Suppressor macrophage treated with lipopolysaccharide for 1 hour (primary cell): ENCODE data around the gene PARVG.
A peak's percentile ranks its signal among the peaks of the same experiment; 100 is the strongest.
"Not testable (repeated sequence)": the region's sequence is repeated elsewhere in the genome, so short reads cannot be mapped to it uniquely, and the experiment has no call there.

Source experiments
- DNase-seq, 3 donors: peaks; one replicate each; pipeline ENCODE4 v3.0.0-alpha.2; 2020 to 2022

PARVG gene

GRCh38 chr22:44214187-44214586 is 33.5 kb downstream of the PARVG start:
- DNase-seq: no peak

- DNase-seq: no peak
These were observed 34.0 kb downstream of the PARVG start for GRCh38 chr22:44214764-44215163.

GRCh38 chr22:44215287-44215686 is 34.6 kb downstream of the PARVG start:
- no peak for DNase-seq

GRCh38 chr22:44217346-44217745 is 36.6 kb downstream of the PARVG start:
- DNase-seq: no peak

- no peak for DNase-seq
These were observed 37.3 kb downstream of the PARVG start for GRCh38 chr22:44218071-44218470.

GRCh38 chr22:44219101-44219870 is 38.6 kb downstream of the PARVG start:
- no peak for DNase-seq

GRCh38 chr22:44220727-44221680 is 40.3 kb downstream of the PARVG start:
- DNase-seq: no peak

- DNase-seq: no peak
These were observed 41.2 kb downstream of the PARVG start for GRCh38 chr22:44221710-44222475.

- DNase-seq: no peak
These were observed 43.4 kb downstream of the PARVG start for GRCh38 chr22:44224166-44224565.

- DNase-seq: no peak
These were observed 44.5 kb downstream of the PARVG start for GRCh38 chr22:44225091-44225689.

GRCh38 chr22:44225812-44226211 is 45.1 kb downstream of the PARVG start:
- DNase-seq: no peak

- peak in 1 of 3 donors; percentile 17 for DNase-seq
These were observed 48.6 kb downstream of the PARVG start for GRCh38 chr22:44229331-44229730.

GRCh38 chr22:44229809-44230208 is 49.1 kb downstream of the PARVG start:
- DNase-seq: no peak

- peak in 1 of 3 donors; percentile 13 for DNase-seq
These were observed 50.5 kb downstream of the PARVG start for GRCh38 chr22:44231233-44231632.

GRCh38 chr22:44234372-44234771 is 53.6 kb downstream of the PARVG start:
- DNase-seq: not testable (repeated sequence)

- peak in 1 of 3 donors; percentile 2 for DNase-seq
These were observed 56.6 kb downstream of the PARVG start for GRCh38 chr22:44237290-44237689.

- not testable (repeated sequence) for DNase-seq
These were observed 60.4 kb downstream of the PARVG start for GRCh38 chr22:44241121-44241520.

GRCh38 chr22:44242946-44243724 is 62.4 kb downstream of the PARVG start:
- no peak for DNase-seq

GRCh38 chr22:44243761-44244160 is 63.0 kb downstream of the PARVG start:
- no peak for DNase-seq

GRCh38 chr22:44244265-44244822 is 63.6 kb downstream of the PARVG start:
- no peak for DNase-seq

- DNase-seq: no peak
These were observed 64.7 kb downstream of the PARVG start for GRCh38 chr22:44245438-44245837.
